HFF-Myc (cell line): ENCODE data around the gene PIEZO2.
"Not testable (repeated sequence)": the region's sequence is repeated elsewhere in the genome, so short reads cannot be mapped to it uniquely, and the experiment has no call there.

Source experiments
- DNase-seq: peaks from one replicate; pipeline ENCODE4 v3.0.0-alpha.2; 2011; ENCODE audit warnings: low read depth; ENCODE audit errors: extremely low read depth
- H3K4me3 ChIP-seq: replicated peaks from 2 replicates; pipeline ENCODE4 v1.5.1; 2011; ENCODE audit warnings: low read depth, mild to moderate bottlenecking, control low read depth, low read length

The PIEZO2 gene

DNA sequence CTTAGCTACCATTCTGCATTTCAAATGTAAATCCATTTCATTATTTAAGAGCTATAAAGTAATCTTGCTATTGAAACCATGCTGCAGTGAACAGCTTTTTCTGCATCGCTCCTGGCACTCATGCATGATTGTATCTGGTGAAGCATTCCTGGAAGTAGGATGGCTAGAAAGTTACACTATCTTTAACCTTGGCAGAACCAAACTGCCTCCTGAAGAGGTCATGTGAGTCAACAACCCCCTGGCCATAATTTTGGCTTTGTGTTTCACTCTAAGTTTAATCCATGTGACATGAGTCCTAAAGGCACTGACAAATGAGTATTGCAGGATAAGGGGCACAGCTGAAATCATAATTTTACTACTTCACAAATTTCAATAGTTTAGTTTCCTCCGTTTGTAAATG, 526.4 kb downstream of the PIEZO2 start:
- not testable (repeated sequence) for DNase-seq, H3K4me3 ChIP-seq

DNA sequence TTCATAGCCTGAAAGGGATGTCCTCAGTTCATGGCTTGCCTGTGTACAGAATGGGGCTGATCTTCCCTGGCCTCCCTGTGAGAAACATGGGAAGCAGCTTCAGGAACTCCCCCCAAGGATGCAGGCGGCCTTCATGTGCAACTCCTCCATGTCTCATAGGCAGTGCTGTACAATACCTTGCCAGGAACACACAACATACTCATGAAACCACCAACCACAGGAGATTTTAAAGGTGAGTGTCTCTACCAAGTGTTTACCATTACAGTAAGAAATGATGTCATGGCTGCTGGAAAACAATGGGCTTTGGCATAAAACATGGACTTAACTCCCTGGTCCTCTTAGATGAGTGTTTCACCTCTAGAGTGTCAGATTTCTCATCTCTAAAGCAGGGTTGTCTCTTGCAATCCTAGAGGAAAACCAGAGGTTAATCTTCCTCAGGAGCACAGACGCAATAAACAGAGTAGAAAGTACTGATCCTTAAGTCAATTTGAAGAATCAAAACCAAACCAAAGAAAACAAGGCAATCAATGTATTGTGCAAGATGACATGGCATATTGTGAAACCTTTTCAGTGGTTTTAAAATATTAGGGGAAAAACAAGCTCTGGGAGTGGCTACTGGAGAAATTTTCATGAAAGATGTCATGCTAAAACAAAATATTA, 528.6 kb downstream of the PIEZO2 start:
- H3K4me3 ChIP-seq, DNase-seq: not testable (repeated sequence)
